NB4 (cell line): ENCODE measurements around the gene GPR153.

Experiments used
- MYC ChIP-seq: IDR thresholded peaks from 2 replicates; pipeline ENCODE4 v1.6.1; 2011; ENCODE audit warnings: low read depth, low read length
- POLR2A ChIP-seq: IDR thresholded peaks from 2 replicates; pipeline ENCODE4 v1.6.1; 2011; ENCODE audit warnings: mild to moderate bottlenecking; ENCODE audit not compliant: insufficient read length; ENCODE audit errors: extremely low read depth
- TF ChIP-seq, protein P1 (sequence below): IDR thresholded peaks from one replicate; pipeline ENCODE4 v1.5.1; 2012; ENCODE audit warnings: low read depth, low read length
- TF ChIP-seq, protein P2 (sequence below): IDR thresholded peaks from 2 replicates; pipeline ENCODE4 v1.6.1; 2011; ENCODE audit warnings: low read depth, low read length

GRCh38 chr1:6279066-6279465 lies 18.2 kb upstream of the GPR153 start:
- TF ChIP-seq, protein P1, sequence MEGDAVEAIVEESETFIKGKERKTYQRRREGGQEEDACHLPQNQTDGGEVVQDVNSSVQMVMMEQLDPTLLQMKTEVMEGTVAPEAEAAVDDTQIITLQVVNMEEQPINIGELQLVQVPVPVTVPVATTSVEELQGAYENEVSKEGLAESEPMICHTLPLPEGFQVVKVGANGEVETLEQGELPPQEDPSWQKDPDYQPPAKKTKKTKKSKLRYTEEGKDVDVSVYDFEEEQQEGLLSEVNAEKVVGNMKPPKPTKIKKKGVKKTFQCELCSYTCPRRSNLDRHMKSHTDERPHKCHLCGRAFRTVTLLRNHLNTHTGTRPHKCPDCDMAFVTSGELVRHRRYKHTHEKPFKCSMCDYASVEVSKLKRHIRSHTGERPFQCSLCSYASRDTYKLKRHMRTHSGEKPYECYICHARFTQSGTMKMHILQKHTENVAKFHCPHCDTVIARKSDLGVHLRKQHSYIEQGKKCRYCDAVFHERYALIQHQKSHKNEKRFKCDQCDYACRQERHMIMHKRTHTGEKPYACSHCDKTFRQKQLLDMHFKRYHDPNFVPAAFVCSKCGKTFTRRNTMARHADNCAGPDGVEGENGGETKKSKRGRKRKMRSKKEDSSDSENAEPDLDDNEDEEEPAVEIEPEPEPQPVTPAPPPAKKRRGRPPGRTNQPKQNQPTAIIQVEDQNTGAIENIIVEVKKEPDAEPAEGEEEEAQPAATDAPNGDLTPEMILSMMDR: no peak
- TF ChIP-seq, protein P2, sequence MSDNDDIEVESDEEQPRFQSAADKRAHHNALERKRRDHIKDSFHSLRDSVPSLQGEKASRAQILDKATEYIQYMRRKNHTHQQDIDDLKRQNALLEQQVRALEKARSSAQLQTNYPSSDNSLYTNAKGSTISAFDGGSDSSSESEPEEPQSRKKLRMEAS: no peak
- TF ChIP-seq POLR2A (no peak), MYC (no peak)
